Left forelimb (tissue), 1 donor: ENCODE measurements around the gene KDELR3.
"Not testable (repeated sequence)": the region's sequence is repeated elsewhere in the genome, so short reads cannot be mapped to it uniquely, and the experiment has no call there.

Experiments
- DNase-seq: peaks from one replicate; pipeline ENCODE4 v3.0.0-alpha.2; 2018; ENCODE audit warnings: low spot score

The KDELR3 gene

GRCh38 chr22:38456841-38457699, 10.8 kb upstream of the KDELR3 start:
- DNase-seq, result no peak

- DNase-seq, result no peak
Observed at GRCh38 chr22:38460426-38460840, 7.5 kb upstream of the KDELR3 start.

- no peak for DNase-seq
Observed at GRCh38 chr22:38461057-38461413, 6.9 kb upstream of the KDELR3 start.

GRCh38 chr22:38461414-38462081, 6.3 kb upstream of the KDELR3 start:
- DNase-seq, result peak; percentile 85

- no peak for DNase-seq
Observed at GRCh38 chr22:38462960-38463784, 4.7 kb upstream of the KDELR3 start.

GRCh38 chr22:38464992-38465672, 2.8 kb upstream of the KDELR3 start:
- DNase-seq, result no peak

- no peak for DNase-seq
Observed at GRCh38 chr22:38465673-38466490, 2.0 kb upstream of the KDELR3 start.

GRCh38 chr22:38467438-38467903, 425 bp upstream of the KDELR3 start:
- no peak for DNase-seq

GRCh38 chr22:38468443-38469305, 778 bp downstream of the KDELR3 start:
- no peak for DNase-seq

GRCh38 chr22:38469306-38469781, 1.4 kb downstream of the KDELR3 start:
- DNase-seq, result no peak

- not testable (repeated sequence) for DNase-seq
Observed at GRCh38 chr22:38470179-38470578, 2.3 kb downstream of the KDELR3 start.

- DNase-seq, result no peak
Observed at GRCh38 chr22:38471237-38471636, 3.3 kb downstream of the KDELR3 start.

- DNase-seq, result no peak
Observed at GRCh38 chr22:38474003-38474607, 6.2 kb downstream of the KDELR3 start.

GRCh38 chr22:38477585-38477984, 9.7 kb downstream of the KDELR3 start:
- DNase-seq, result no peak

- no peak for DNase-seq
Observed at GRCh38 chr22:38479096-38479837, 11.4 kb downstream of the KDELR3 start.

- DNase-seq, result no peak
Observed at GRCh38 chr22:38481162-38481870, 13.4 kb downstream of the KDELR3 start.

GRCh38 chr22:38481871-38482332, 14.0 kb downstream of the KDELR3 start:
- DNase-seq, result no peak
